Measurements from ENCODE around the gene CTSC. TPM values are rescaled to one million over a fixed set of nuclear protein-coding genes. Genes with fewer than 3 reads are reported as not detected.

CTSC gene
- total and polyA plus RNA-seq, 12 donors, result 44.6 to 230 (median 121) TPM

GRCh38 chr11:88281317-88281712 is 56.2 kb downstream of the CTSC start:
- peaks cover 0 to 21% of the 10 kb centered on the region in 2 donors for H3K4me1 ChIP-seq (replicated peaks in 1 of 2)

DNA sequence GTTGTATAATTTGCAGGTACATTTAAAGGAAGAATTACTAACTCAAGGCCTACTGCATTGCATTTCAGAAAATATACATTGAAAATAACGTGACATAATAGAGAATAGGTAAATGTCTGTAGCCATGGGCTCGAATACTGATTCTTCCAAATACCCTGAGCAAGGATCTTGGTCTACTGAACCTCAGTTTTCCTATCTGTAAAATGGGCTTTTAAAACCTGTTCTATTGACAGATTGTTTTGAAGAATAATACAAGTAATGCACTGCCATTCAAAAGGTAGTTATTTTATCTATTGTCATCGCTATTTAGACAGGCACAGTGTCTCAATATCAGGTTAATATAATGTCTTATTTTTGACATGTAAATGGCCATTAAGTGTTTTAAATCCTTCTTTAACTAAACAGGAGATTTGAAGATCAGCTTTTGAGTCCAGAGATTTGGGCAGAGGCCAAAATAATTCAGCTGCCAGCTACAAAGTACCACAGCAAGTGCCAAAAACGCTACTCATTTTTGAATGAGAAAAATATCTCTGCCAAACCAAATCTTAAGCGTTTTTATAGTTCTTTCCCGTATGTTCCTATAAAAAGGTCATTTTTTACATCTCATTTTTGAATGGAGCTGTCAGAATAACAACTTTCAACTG is 56.7 kb downstream of the CTSC start:
- no peaks in the 10 kb centered on the region for H3K36me3 ChIP-seq (replicated peaks in 1 of 2)
- intact Hi-C loops (cut with DNase I), result no loop called here
- H3K27ac ChIP-seq, result peak overlapping the region in 1 of 5 donors; percentile 10
- WGBS, 4 donors, result 52 to 59% (median 53%) methylated on average over 6 of the region's 6 CpGs
- peak in 6 of 7 donors; percentile 35 to 67 (median 46) for DNase-seq
- peaks cover 0 to 21% of the 10 kb centered on the region in 2 donors for H3K4me1 ChIP-seq (replicated peaks in 1 of 2)
- TF ChIP-seq POLR2A (IDR thresholded peaks at IDR 0.05), result no peak
- no peak for TF ChIP-seq CTCF (IDR thresholded peaks at IDR 0.05)
- H3K4me3 ChIP-seq, result no peak overlapping the region
- no peaks in the 10 kb centered on the region for H3K27me3 ChIP-seq
- H3K9me3 ChIP-seq (replicated peaks in 1 of 3), result no peaks in the 10 kb centered on the region

More at GRCh38 chr11:88281317-88281712, 56.2 kb downstream of the CTSC start:
- DNase-seq, result peak in 3 of 7 donors; percentile 25 to 31 (median 29)
- no peaks in the 10 kb centered on the region for H3K9me3 ChIP-seq (replicated peaks in 1 of 3)
- H3K36me3 ChIP-seq (replicated peaks in 1 of 2), result no peaks in the 10 kb centered on the region
- TF ChIP-seq CTCF (IDR thresholded peaks at IDR 0.05) (peak in 5 of 6 experiments; percentile 38 to 54 (median 47)), POLR2A (IDR thresholded peaks at IDR 0.05) (no peak)
- intact Hi-C loops (cut with DNase I), result no loop called here
- 40 to 75% (median 57%) methylated on average over 3 of the region's 3 CpGs for WGBS, 4 donors
- H3K27ac ChIP-seq, result peak overlapping the region in 1 of 5 donors; percentile 10
- no peak overlapping the region for H3K4me3 ChIP-seq
- no peaks in the 10 kb centered on the region for H3K27me3 ChIP-seq

DNA sequence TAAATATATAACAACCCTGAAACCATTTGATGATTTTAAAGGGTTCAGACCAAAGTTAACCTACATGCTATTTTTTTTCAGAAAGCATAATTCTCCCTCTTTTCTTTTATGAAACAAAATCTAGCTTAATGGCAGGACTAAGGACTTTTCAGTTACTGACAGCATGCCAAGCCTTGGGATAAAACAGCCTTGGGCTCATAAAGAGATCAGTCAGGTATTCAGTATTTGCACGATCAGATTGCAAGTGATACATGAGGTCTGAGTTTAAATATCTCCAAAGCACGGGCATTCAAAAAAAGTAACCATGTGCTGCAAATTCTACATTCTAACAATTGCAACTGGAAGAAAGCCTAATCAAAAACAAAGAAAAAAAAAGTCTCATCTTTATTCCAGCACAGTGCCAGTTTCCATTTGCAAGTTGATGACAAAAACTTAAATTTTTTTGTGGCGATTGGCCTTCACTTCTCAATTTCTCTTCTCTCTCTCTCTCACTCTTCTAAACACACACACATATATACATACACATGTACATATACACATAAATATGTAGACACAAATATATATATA is 60.1 kb downstream of the CTSC start:
- Histone ChIP-seq H3K36me3 (replicated peaks in 1 of 2) (no peaks in the 10 kb centered on the region), H3K4me3 (no peak overlapping the region), H3K27me3 (no peaks in the 10 kb centered on the region), H3K9me3 (replicated peaks in 1 of 3) (no peaks in the 10 kb centered on the region), H3K4me1 (replicated peaks in 1 of 2) (no peaks in the 10 kb centered on the region), H3K27ac (no peak overlapping the region)
- TF ChIP-seq POLR2A (IDR thresholded peaks at IDR 0.05) (no peak), CTCF (IDR thresholded peaks at IDR 0.05) (no peak)
- no peak for DNase-seq
- intact Hi-C loops (cut with DNase I), result no loop called here
- WGBS, 4 donors, result 50 to 57% (median 53%) methylated on average over 3 of the region's 3 CpGs

DNA sequence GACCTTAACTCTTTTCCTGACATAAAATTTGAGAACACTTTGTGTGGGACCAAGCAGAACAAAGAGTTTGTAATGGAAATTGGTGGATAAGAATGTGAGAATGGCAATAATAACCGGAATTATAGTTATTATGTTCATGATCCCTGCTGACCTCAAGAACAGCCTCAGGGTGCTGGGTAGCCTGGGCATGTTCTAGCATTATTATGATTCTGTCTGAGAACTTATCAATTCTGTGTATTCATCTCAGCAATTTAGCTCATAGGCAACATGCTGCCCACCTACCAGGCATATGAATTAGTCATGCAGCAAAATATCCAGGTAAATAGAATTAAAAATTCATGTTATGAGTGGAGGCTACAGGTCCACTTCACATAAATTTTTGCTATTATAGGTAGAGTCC is 61.9 kb downstream of the CTSC start:
- TF ChIP-seq CTCF (IDR thresholded peaks at IDR 0.05) (no peak), POLR2A (IDR thresholded peaks at IDR 0.05) (no peak)
- no peaks in the 10 kb centered on the region for H3K27me3 ChIP-seq
- no peaks in the 10 kb centered on the region for H3K9me3 ChIP-seq (replicated peaks in 1 of 3)
- no peaks in the 10 kb centered on the region for H3K4me1 ChIP-seq (replicated peaks in 1 of 2)
- no peak overlapping the region for H3K27ac ChIP-seq
- no peak overlapping the region for H3K4me3 ChIP-seq
- intact Hi-C loops (cut with DNase I), result no loop called here
- DNase-seq, result no peak
- no peaks in the 10 kb centered on the region for H3K36me3 ChIP-seq (replicated peaks in 1 of 2)
- 65 to 100% (median 92%) methylated on average over 1 of the region's 1 CpG for WGBS, 4 donors
